Upper lobe of left lung (tissue), 4 donors: ENCODE results near the gene KLF3.

Experiments used
- EP300 ChIP-seq, 4 donors: sonication (generic); formaldehyde crosslinking; IDR thresholded peaks; one replicate each; pipeline ENCODE4 v1.5.1; 2017; ENCODE audit warnings: antibody characterized with exemption in 4 of 4, control low read depth in 2 of 4
- POLR2A ChIP-seq, 4 donors: fragments of 450-650 bp; IDR thresholded peaks; one replicate each; pipeline ENCODE4 v1.5.1; 2016 to 2017; ENCODE audit warnings: antibody characterized with exemption in 4 of 4, mild to moderate bottlenecking in 2 of 4
- POLR2AphosphoS5 ChIP-seq, 2 donors: sonication (generic); formaldehyde crosslinking; IDR thresholded peaks; one replicate each; pipeline ENCODE4 v1.5.1; 2017; ENCODE audit warnings: antibody characterized with exemption in 2 of 2
- TF ChIP-seq, protein P1 (sequence below), 6 experiments: fragments of 450-650 bp in 4 of 6; fragments of 200-600 bp in 2 of 6; sonication (generic) in 2 of 6; IDR thresholded peaks; one replicate each; pipeline ENCODE4 v1.5.1; 2016 to 2019; ENCODE audit warnings: antibody characterized with exemption in 6 of 6

DNA sequence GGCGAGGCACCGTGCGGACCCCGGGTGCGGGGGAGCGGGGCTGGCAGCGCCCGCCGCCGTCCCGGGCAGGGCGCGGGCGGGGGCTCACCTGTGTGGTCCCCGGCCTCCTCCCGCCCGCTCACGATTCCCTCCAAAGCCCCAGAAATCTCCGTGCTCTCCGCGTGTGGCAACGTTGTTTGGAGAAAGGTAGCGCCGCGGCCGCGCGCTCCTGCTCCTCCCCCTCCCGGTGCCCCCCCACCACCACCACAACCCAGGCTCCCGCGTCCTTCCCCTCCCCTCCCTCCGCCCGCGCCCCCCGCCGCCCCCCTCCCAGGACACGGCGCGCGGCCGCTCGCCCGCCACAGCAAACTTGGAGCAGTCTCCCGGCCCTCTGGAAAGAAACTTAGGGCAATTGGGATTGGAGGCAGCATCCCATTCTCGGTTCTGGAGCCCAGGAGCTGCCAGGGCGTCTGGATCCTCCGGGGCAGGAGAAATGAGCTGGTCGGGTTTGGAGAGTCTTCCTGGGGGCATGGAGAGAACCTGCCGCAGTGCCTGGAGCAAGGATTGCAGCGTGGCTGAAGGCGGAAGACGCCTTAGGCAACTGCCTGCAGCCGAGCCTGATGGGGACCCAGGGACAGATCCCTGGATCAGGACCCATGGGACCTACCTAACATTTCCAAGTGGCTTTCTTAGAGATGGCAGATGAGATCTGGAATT, 855 bp downstream of the KLF3 start:
- TF ChIP-seq, protein P1, sequence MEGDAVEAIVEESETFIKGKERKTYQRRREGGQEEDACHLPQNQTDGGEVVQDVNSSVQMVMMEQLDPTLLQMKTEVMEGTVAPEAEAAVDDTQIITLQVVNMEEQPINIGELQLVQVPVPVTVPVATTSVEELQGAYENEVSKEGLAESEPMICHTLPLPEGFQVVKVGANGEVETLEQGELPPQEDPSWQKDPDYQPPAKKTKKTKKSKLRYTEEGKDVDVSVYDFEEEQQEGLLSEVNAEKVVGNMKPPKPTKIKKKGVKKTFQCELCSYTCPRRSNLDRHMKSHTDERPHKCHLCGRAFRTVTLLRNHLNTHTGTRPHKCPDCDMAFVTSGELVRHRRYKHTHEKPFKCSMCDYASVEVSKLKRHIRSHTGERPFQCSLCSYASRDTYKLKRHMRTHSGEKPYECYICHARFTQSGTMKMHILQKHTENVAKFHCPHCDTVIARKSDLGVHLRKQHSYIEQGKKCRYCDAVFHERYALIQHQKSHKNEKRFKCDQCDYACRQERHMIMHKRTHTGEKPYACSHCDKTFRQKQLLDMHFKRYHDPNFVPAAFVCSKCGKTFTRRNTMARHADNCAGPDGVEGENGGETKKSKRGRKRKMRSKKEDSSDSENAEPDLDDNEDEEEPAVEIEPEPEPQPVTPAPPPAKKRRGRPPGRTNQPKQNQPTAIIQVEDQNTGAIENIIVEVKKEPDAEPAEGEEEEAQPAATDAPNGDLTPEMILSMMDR (IDR thresholded peaks at IDR 0.05), result peak in 1 of 6 experiments; percentile 5
- TF ChIP-seq POLR2A (IDR thresholded peaks at IDR 0.05) (peak in 2 of 4 donors; percentile 43 to 59), POLR2AphosphoS5 (IDR thresholded peaks at IDR 0.05) (peak; percentile 16 to 37), EP300 (IDR thresholded peaks at IDR 0.05) (no peak)
